Esophagus squamous epithelium (tissue), 4 donors: ENCODE measurements around the gene B3GNT2.
"Not testable (repeated sequence)": the region's sequence is repeated elsewhere in the genome, so short reads cannot be mapped to it uniquely, and the experiment has no call there.

Experiments
- CTCF ChIP-seq, 6 experiments: fragments of 450-650 bp in 4 of 6; fragments of 200-600 bp in 2 of 6; sonication (generic) in 2 of 6; IDR thresholded peaks; one replicate each; pipeline ENCODE4 v1.5.1; 2016 to 2019; ENCODE audit warnings: antibody characterized with exemption in 6 of 6, mild to moderate bottlenecking in 4 of 6, moderate library complexity in 4 of 6
- POLR2A ChIP-seq, 4 donors: fragments of 450-650 bp; IDR thresholded peaks; one replicate each; pipeline ENCODE4 v1.6.1; 2017; ENCODE audit warnings: antibody characterized with exemption in 4 of 4, mild to moderate bottlenecking in 4 of 4, moderate library complexity in 3 of 4

GRCh38 chr2:62160691-62161090 lies 35.2 kb upstream of the B3GNT2 start:
- not testable (repeated sequence) for TF ChIP-seq POLR2A, CTCF (IDR thresholded peaks at IDR 0.05)
